Epidermal melanocyte (primary cell): ENCODE measurements around the gene MICU1.
"Not testable (repeated sequence)": the region's sequence is repeated elsewhere in the genome, so short reads cannot be mapped to it uniquely, and the experiment has no call there.

Experiments used
- DNase-seq: peaks from one replicate; pipeline ENCODE4 v3.0.0; 2011; ENCODE audit warnings: low spot score; ENCODE audit not compliant: insufficient read length

Gene MICU1, protein sequence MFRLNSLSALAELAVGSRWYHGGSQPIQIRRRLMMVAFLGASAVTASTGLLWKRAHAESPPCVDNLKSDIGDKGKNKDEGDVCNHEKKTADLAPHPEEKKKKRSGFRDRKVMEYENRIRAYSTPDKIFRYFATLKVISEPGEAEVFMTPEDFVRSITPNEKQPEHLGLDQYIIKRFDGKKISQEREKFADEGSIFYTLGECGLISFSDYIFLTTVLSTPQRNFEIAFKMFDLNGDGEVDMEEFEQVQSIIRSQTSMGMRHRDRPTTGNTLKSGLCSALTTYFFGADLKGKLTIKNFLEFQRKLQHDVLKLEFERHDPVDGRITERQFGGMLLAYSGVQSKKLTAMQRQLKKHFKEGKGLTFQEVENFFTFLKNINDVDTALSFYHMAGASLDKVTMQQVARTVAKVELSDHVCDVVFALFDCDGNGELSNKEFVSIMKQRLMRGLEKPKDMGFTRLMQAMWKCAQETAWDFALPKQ

DNA sequence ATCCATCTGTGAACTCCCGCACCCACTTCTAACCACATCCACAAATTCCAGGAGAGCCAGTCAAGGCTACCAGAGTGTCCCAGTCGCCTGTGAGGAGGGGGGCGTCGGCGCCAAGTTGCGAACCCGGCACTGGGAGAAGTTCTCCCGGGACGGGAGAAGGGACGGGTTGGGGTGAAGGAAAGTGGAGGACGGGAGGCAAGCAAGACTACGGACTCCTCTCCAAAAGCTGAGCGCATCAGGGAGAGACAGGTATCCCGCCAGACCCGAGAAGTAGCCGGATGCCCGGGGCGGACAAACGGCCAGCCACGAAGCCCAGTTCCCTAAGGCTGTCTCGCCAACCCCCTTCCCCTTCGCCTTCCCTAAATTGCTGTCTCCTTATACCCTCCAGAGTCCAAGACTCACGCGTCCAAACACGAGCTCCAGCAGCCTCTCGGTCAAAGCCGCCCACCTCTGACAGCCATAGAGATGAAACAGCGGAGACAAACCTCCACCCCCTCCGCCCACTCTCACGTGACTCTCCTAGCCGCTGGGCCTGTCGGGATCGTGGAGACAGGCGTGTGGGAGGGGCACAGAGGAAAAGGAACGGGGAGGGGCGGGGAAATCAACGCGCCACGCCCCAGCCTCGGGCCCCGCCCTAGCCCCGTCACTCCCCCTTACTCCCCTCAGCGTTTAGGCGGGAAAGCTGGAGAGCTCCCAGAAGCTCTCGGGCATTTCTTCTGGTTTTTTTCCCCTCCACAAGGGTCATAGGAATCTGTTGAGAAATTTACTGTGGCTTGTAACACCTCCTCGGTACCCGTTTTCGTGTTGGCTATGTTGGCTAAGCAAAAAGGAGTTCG lies at the start of gene MICU1:
MICU1 (minus strand) TSS at position 472 of the 836 bp plus-strand sequence. CDS start 59,286 bp downstream, outside the sequence.
- DNase-seq: peak; percentile 91

DNA sequence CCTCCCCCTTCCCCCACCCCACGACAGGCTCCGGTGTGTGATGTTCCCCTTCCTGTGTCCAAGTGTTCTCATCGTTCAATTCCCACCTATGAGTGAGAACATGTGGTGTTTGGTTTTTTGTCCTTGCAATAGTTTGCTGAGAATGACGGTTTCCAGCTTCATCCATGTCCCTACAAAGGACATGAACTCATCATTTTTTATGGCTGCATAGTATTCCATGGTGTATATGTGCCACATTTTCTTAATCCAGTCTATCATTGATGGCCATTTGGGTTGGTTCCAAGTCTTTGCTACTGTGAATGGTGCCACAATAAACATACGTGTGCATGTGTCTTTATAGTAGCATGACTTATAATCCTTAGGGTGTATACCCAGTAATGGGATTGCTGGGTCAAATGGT lies 48.3 kb upstream of the MICU1 start:
- DNase-seq: not testable (repeated sequence)

DNA sequence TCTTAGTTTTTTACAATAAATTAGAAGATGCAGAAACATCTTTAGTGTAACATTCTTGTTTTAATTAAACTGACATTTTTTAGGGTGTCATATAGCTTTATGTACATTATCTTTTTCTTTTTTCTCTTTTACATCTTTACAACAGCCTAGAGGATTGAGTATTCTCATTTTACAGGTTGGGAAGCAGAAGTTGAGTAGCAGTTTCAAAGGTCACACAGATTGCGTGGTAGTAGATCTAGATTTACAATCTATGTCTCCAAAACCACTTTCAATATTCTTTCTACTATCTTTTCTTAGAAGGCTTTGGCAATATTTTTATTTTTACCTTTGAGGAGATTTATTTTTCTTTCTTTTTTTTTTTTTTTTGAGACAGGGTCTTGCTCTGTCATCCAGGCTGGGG lies 47.4 kb upstream of the MICU1 start:
- no peak for DNase-seq

DNA sequence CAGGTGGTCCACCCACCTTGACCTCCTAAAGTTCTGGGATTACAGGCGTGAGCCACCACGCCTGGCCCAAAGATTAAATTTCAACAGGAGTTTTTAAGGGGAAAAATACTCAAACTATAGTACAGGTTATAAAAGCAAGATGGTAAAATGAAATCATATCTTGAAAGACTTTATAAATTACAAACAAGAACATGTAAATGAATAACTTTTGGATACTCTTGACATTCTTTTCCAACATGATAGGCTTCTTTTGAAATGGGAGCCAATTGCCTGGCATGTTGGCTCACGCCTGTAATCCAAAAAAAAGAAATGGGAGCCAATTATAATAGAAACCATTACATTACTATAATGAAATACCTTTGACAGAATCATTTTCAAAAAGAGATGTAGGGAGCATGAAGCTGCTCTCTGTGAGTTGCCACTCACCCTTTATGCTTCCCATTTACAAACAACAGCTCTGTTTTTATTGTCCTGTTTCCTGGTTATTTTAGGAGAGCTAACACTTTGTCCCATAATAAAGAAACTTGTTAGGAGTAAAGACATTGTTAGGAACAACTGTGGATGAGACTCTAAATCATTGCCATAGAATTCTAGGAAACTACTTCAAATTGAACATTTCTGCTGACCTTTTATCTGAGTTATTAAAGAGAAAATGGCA lies 41.5 kb upstream of the MICU1 start:
- DNase-seq: no peak

DNA sequence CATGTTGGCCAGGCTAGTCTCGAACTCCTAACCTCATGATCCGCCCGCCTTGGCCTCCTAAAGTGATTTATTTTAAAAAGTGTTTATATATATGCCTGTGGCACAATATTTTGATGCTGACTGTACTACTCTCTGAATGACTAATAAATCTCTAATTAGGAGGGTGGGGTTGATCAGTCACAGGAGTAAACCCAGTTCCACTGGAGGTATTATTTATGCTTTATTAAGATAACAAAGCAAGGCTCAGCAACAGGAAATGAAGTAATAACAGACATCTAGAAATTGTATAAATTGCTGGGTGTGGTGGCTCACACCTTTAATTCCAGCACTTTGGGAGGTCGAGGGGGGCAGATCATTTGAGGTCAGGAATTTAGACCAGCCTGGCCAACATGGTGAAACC lies 40.0 kb upstream of the MICU1 start:
- no peak for DNase-seq

DNA sequence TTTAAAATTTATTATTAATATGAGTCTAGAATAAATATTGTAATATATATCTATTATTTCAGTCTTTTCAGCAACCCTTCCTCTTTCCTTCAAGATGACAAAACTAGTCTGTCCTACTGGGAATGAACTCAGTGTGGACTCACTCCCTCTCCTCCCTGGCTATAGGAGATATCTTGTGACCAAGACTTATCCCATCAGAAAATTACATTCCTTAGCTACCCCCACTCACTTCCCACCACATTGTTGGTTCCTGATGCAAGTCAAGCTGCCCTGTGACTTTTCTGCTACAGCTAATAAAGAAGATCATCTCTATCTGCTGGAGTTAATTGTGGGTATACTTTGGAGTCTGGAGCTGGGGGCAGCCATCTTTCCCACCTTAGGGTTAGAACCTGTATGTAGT lies 38.1 kb upstream of the MICU1 start:
- no peak for DNase-seq

DNA sequence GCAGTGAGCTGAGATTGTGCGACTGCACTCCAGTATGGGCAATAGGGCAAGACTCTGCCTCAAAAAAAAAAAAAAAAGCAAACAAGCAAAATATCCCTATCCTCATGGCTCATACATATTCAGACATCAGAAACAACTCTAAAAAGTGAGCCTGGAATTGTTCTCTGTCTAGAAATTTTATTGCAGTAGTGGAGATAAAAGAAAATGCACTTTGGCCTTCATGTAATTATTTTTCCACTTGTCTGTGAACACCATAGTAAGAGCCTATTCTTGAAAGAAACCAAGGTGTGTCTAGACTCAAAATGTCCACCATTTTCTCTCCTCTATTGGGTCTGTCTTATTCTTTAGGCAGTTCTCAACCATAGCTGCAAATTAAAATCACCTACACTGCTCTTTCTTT lies 35.6 kb upstream of the MICU1 start:
- DNase-seq: no peak

DNA sequence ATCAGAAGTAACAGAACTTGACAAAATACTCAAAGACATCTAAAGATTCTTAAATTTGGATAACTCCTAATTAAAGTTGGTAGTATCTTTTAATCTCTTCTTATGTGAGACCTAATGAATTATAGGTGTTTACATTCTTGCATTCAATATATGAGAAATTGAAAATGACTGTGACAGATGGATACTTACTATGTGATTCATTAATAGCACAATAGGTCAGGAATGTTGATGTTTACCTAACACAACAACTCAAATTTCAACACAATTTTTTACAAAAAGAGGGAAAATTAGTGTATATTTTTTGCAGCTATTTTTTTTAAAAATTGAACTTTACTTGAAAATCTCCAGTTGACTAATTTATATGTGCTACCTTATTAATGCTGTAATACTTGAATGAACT lies 34.3 kb upstream of the MICU1 start:
- no peak for DNase-seq

DNA sequence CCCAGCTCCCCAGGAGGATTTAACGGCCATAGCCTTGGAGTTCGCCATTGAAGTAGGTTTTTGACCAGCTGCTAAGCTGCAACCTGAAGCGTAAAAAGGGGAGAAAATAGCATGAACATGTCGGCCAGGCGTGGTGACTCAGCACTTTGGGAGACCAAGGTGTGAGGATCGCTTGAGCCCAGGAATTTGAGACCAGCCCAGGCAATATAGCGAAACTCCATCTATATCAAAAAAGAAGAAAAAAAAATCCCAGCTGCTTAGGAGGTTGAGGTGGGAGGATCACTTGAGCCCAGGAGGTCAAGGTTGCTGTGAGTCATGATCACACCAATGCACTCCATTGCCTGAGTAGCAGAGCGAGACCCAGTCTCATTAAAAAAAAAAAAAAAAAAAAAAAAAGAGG lies 33.8 kb upstream of the MICU1 start:
- no peak for DNase-seq

DNA sequence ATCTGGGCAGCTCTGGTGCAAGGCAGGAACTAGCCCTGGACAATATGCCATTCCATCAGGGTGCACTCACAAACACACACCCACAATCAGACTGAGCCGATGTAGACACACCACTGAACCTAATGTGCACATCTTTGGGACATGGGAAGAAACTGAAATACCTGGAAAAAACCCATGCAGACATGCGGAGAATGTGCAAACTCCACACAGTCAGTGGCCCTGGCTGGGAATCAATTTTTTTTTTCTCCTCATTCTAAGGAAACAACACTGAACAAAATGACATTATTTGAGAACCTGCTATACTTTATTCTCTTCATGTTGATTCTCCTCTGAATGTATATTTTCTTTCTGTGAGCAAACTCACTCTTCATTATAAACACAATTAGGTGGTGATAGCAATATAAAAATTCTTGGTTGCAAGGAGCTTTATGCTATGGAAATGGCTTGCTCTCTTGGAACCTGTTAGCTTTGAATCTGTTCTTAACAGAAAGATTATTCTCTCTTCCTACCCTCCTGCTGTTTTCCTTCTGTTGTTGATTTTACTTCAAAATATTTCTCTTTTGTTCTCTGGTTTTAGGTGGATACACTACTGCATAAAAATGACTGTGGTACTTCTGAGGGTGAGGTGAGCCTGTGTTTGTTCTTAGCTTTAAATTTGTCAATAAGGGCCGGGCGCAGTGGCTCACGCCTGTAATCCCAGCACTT lies 33.0 kb upstream of the MICU1 start:
- no peak for DNase-seq

DNA sequence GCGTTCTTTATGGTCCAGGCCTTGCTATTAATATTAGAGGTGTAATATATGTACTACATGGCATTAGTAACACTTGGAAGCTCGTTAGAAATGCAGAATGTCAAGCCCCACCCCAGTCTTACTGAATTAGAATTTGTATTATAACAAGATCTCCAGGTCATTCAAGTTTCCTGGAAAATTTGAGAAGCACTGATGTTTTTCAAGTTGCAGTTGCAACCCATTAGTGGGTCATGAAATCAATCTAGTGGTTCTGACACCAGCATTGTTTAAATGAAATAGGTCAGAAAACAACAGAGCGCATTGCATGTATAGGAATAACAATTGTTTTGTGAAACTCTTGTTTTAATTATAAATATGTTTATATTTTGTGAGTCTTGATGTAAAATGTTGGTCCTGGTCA lies 28.8 kb upstream of the MICU1 start:
- DNase-seq: no peak

DNA sequence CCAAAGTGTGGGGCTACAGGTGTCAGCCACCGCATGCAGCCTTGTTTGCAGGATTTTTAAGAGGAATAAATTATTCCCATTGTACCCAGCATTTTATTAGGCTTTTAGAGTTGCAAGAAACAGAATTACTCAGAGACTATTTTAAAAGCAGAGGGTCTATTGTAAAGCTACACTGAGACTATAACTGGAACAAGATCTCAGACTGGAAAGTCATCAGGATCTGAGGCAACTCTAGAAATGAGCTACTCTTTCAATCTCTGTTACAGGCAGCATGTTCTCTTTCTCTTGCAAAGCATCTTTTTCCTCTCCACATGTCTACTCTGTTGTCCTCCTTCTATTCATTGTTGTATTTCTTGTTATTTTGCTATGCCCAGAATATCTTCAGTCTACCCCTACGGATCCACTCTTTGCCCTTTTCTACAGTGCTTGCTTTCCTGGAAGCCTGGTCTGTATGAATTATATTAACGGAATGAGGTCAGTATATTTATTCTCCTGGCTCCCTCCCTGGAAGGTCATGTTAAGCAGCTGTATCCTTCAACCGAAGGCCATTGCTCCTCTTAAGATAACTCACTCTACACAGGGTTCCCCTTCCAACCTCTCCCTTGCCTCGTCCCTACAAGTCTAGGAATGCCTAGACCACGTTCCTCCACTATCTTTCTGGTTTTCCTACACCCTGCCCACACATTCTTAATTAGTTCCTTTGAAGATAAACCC lies 27.7 kb upstream of the MICU1 start:
- no peak for DNase-seq

DNA sequence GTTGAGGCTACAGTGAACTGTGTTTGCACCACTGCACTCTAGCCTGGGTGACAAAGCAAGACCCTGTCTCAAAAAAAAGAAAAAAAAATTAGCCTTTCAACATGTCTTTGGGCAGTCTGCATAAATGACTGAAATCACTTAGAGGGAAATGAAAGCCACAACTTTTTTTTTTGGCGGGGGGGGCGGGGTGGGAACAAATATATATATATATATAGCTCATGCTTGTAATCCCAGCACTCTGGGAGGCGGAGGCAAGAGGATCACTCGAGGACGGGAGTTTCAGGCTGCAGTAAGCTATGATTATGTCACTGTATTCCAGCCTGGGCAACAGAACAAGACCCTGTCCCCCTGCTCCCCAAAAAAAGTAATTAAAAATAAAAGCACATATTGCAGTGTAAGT lies 23.4 kb upstream of the MICU1 start:
- DNase-seq: no peak

DNA sequence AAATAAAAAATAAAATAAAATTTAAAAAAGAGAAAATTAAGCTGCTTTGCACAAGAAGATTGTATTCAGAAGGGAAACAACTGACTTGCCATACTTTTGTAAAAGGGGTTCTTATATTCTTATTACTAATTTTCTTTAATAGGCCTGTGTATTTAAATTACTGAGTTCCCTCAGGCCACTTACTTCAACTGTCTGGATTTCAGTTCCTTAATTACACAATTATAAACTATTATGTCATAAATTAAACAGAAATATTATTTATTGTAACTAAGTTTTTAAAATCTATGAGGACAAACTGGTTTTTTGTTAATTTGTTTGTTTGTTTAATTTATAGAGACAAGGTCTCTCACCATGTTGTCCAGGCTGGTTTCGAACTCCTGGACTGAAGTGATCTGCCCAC lies 22.4 kb upstream of the MICU1 start:
- DNase-seq: no peak

DNA sequence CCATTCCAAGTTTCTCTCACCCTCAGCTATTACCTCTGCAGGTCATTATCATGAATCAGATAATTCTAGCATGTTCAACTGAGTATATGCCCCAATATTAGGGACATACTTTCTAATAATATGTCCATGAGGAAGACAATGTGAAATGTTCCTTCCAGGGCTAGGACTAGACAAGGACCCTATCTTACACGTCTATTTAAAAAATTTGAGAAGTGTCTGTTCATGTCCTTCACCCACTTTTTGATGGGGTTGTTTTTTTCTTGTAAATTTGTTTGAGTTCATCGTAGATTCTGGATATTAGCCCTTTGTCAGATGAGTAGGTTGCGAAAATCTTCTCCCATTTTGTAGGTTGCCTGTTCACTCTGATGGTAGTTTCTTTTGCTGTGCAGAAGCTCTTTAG lies 21.1 kb upstream of the MICU1 start:
- DNase-seq: not testable (repeated sequence)

DNA sequence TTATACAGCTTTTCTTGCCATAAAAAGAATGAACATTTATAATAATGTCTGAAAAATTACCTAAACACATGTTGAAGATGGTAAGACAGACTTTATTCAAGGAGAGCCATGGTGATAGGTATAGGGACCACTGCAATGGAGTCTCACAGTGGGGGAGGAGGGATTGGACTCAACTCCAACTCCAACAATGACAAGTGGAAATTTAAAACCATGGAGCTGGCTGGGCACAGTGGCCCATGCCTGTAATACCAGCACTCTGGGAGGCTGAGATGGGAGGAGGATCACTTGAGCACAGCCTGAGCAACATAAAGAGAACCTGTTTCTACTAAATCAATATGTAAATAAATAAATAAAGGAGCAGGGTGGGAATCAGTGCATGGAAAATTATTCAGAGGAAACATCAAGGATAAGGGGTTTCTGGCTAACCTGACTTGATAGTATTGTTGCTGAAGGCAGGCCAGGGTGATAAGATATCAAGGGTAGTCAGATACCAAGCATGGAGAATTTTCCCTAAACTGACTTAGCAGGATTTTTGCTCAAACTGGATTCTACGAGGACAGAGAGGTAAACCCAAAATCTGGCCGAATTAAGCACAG lies 19.5 kb upstream of the MICU1 start:
- DNase-seq: no peak

DNA sequence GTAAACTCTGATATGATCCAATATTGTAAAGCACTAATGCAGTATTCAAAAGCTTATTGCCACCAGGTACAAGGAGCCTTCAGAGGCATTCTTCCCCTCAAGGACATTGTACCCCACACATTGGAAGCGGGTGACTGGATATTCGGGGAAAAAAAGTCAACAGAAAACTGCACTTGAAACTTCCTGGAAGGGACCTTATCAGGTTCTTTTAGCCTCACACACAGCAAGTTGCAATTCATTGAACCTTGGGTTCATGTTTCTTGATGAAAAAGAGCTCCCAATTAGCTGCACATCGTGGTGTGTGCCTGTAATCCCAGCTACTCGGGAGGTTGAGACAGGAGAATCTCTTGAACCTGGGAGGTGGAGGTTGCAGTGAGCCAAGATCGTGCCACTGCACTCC lies 16.4 kb upstream of the MICU1 start:
- DNase-seq: no peak

DNA sequence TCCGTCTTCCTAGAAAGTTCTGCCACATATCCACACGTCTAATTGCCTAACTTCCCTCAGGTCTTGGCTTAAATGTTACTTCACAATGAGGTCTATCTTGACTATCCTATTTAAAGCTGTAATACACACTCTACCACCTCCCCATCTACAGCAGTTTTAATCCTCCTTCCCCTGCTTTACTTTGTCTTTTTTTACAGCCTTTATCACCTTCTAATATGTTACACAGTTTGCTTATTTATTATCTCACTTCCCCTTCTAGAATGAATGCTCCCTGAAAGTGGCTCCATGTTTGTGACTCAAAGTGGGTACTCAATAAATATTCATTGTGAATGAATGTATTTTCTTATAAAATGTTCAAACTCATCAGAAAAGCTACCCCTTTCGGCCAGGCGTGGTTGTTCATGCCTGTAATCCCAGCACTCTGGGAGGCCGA lies 13.6 kb upstream of the MICU1 start:
- DNase-seq: no peak

DNA sequence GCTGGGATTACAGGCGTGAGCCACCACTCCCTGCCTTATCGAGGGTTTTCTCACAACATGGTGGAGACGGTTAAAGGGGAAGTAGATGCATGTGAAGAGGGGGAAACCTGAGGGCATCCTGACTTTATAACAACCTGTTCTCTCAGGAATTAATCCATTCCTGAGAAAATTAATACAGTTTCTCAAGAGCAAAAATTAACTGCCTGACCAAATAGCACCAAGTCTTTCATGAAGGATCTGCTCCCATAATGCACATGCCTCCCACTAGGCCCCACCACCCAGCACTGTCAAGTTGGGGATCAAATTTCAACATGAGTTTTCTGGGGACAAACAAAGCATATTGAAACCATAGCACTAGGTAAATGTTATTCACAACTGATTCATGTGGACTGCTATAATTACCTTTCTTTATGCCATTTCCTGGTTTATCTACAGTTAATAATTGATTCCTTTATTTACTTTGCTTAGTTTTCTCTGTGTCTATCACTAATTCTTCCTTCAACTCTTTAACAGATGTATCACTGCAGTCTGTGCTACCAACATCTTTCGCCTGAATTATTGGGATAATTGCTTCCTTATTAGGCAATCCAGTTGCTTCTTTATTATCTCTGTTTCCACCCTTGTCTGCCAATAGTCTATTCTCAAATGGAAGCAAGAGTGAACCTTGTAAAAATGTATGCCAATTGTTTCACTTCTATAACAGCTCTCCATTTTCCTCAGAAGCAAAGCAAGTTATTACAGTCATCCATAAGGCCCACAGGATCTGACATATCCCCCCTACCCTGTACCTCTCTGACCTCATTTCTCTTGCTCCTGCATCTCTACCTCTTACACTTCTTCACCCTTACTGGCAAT lies 12.9 kb upstream of the MICU1 start:
- DNase-seq: no peak
